ENCODE results near the gene CD46. TPM values are rescaled to one million over a fixed set of nuclear protein-coding genes. Genes with fewer than 3 reads are reported as not detected.
A peak's percentile ranks its signal among the peaks of the same experiment; 100 is the strongest.

The CD46 gene
- total and polyA plus RNA-seq, 2 donors (not counting 1 experiment from before 2014, with no cell fraction given): 38.6 to 173 TPM

DNA sequence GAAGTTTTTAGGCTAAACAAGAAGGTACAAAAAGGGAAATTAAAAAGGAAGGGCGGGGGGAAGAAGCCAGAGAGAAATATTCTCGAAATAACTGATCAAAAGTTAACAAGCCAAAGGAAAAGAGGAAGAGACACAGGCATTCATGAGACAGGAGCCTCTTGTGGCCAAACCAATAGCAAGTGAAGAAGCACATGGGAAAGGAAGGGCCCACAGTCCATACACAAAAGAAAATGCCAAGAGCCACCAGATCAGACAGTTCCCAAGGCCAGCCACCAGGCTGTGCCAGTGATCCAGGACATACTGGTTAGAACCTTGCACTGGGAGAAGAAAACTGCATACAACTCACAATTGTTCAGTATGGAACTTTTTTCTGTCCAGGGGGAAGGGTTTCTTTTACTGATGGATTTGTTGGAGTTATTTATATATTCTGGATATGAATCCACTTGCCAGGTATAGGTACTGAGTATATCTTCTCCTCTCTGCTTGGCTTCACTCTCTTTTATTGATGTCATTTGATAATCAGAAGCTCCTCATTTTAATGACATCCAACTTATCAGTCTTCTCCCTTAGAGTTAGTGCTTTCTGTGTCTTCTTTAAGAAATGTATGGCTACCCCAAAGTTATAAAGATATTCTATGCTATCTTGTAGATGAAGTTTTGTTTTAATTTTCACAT lies 76.8 kb downstream of the CD46 start:
- Histone ChIP-seq H3K9me3 (ENCODE audit: control extremely low read depth in 1 of 3, control insufficient read depth in 2 of 3, insufficient read depth in 1 of 3, low read length in 2 of 3) (no peaks in the 10 kb centered on the region), H3K4me2 (replicated peaks; ENCODE audit: low read depth, low read length, poor library complexity, severe bottlenecking) (peak overlapping the region; percentile 53), H3K27me3 (replicated peaks in 1 of 4; ENCODE audit: control extremely low read depth in 1 of 4, control insufficient read depth in 3 of 4, insufficient read depth in 4 of 4, low read length in 3 of 4) (no peaks in the 10 kb centered on the region), H3K4me1 (ENCODE audit: control insufficient read depth in 2 of 2, insufficient read depth in 2 of 2, low read length in 2 of 2) (peaks cover 72 to 82% of the 10 kb centered on the region in 2 donors), H3K9ac (ENCODE audit: low read length) (no peak overlapping the region), H4K20me1 (ENCODE audit: control insufficient read depth, insufficient read depth, low read length, poor library complexity, severe bottlenecking) (no peaks in the 10 kb centered on the region), H3K27ac (ENCODE audit: low read length in 2 of 2) (peak overlapping the region in 1 of 2 donors; percentile 20), H3K36me3 (replicated peaks in 1 of 2; ENCODE audit: control extremely low read depth in 1 of 2, control insufficient read depth in 1 of 2, extremely low read depth in 1 of 2, insufficient read depth in 2 of 2, low read length in 1 of 2) (peaks cover 0 to 1% of the 10 kb centered on the region in 2 experiments), H3K4me3 (ENCODE audit: control extremely low read depth in 1 of 5, extremely low read depth in 1 of 5, insufficient read depth in 1 of 5, low read depth in 2 of 5, low read length in 4 of 5) (no peak overlapping the region), H3K79me2 (ENCODE audit: control insufficient read depth, insufficient read depth, low read length) (peaks cover 91% of the 10 kb centered on the region), H2AFZ (ENCODE audit: insufficient read depth, low read depth, low read length, poor library complexity, severe bottlenecking) (no peak overlapping the region)
- WGBS (ENCODE audit: insufficient coverage): 0% methylated on average over 1 of the region's 2 CpGs
- ATAC-seq (ENCODE audit: low read depth) (no peak), DNase-seq (peak; percentile 80)
- peaks cover 4% of the 10 kb centered on the region for H3K27me3 Mint-ChIP-seq
- peak overlapping the region; percentile 3 for H3K4me3 Mint-ChIP-seq
- ChIA-PET POLR2A (interaction anchor here (0.6 to 1.0 kb wide), 2 partner anchors 39 to 114 kb away, joined by 3 read pairs; no protein-coding TSS in a partner anchor), CTCF (interaction anchor here (0.6 to 20.3 kb wide), 17 partner anchors 10 to 416 kb away, joined by 3 to 526 read pairs (median 5); partner anchors contain the start of gene PLXNA2)
- peaks cover 92% of the 10 kb centered on the region for H3K4me1 Mint-ChIP-seq
- intact Hi-C loops (cut with micrococcal nuclease): loop anchor here (1.0 kb wide), 3 partner anchors 36 to 135 kb away; no protein-coding TSS in a partner anchor
- peak overlapping the region; percentile 37 for H3K27ac Mint-ChIP-seq
- H3K9me3 Mint-ChIP-seq (ENCODE audit: insufficient read depth): no peaks in the 10 kb centered on the region
- TF ChIP-seq, protein P1, sequence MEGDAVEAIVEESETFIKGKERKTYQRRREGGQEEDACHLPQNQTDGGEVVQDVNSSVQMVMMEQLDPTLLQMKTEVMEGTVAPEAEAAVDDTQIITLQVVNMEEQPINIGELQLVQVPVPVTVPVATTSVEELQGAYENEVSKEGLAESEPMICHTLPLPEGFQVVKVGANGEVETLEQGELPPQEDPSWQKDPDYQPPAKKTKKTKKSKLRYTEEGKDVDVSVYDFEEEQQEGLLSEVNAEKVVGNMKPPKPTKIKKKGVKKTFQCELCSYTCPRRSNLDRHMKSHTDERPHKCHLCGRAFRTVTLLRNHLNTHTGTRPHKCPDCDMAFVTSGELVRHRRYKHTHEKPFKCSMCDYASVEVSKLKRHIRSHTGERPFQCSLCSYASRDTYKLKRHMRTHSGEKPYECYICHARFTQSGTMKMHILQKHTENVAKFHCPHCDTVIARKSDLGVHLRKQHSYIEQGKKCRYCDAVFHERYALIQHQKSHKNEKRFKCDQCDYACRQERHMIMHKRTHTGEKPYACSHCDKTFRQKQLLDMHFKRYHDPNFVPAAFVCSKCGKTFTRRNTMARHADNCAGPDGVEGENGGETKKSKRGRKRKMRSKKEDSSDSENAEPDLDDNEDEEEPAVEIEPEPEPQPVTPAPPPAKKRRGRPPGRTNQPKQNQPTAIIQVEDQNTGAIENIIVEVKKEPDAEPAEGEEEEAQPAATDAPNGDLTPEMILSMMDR (IDR thresholded peaks at IDR 0.05): peak; percentile 85
- TF ChIP-seq EZH2 (IDR thresholded peaks at IDR 0.05; ENCODE audit: borderline replicate concordance, insufficient read depth, low read depth, low read length, poor library complexity, severe bottlenecking): no peak

DNA sequence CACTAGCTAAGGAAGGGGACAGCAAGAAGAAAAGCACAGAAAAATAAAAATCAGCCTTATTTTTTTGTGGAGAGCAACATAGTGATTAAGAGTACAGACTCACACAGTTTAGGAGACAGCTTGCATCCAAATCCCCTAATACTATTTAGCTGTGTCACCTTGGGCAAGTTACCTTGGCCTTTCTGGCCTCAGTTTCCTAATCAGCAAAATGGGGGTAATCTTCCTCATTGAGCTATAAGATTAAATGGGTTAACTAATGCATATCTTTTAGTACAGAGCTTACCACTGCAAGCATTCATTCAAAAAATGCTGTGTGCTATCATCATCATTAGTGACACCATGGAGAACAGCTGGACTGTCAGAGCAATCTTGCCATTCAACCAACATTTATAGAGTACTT lies 77.7 kb downstream of the CD46 start:
- no peak overlapping the region for H2AFZ ChIP-seq (ENCODE audit: insufficient read depth, low read depth, low read length, poor library complexity, severe bottlenecking)
- DNase-seq (no peak), ATAC-seq (ENCODE audit: low read depth) (no peak)
- H3K4me3 Mint-ChIP-seq: no peak overlapping the region
- TF ChIP-seq EZH2 (IDR thresholded peaks at IDR 0.05; ENCODE audit: borderline replicate concordance, insufficient read depth, low read depth, low read length, poor library complexity, severe bottlenecking): no peak
- TF ChIP-seq, protein P1 (IDR thresholded peaks at IDR 0.05): no peak
- intact Hi-C loops (cut with micrococcal nuclease): no loop called here
- peaks cover 91% of the 10 kb centered on the region for H3K4me1 Mint-ChIP-seq
- H3K9me3 Mint-ChIP-seq (ENCODE audit: insufficient read depth): no peaks in the 10 kb centered on the region
- no peak overlapping the region for H3K27ac ChIP-seq (ENCODE audit: low read length in 2 of 2)
- H3K9ac ChIP-seq (ENCODE audit: low read length): no peak overlapping the region
- ChIA-PET CTCF (interaction anchor here (0.8 to 20.3 kb wide), 17 partner anchors 9 to 415 kb away, joined by 3 to 526 read pairs (median 5); partner anchors contain the start of gene PLXNA2), POLR2A (no interaction called here)
- peaks cover 0 to 1% of the 10 kb centered on the region in 2 experiments for H3K36me3 ChIP-seq (replicated peaks in 1 of 2; ENCODE audit: control extremely low read depth in 1 of 2, control insufficient read depth in 1 of 2, extremely low read depth in 1 of 2, insufficient read depth in 2 of 2, low read length in 1 of 2)
- peaks cover 67 to 74% of the 10 kb centered on the region in 2 donors for H3K4me1 ChIP-seq (ENCODE audit: control insufficient read depth in 2 of 2, insufficient read depth in 2 of 2, low read length in 2 of 2)
- no peak overlapping the region for H3K4me2 ChIP-seq (replicated peaks; ENCODE audit: low read depth, low read length, poor library complexity, severe bottlenecking)
- no peaks in the 10 kb centered on the region for H3K27me3 ChIP-seq (replicated peaks in 1 of 4; ENCODE audit: control extremely low read depth in 1 of 4, control insufficient read depth in 3 of 4, insufficient read depth in 4 of 4, low read length in 3 of 4)
- peaks cover 86% of the 10 kb centered on the region for H3K79me2 ChIP-seq (ENCODE audit: control insufficient read depth, insufficient read depth, low read length)
- H3K4me3 ChIP-seq (ENCODE audit: control extremely low read depth in 1 of 5, extremely low read depth in 1 of 5, insufficient read depth in 1 of 5, low read depth in 2 of 5, low read length in 4 of 5): no peak overlapping the region
- H3K9me3 ChIP-seq (ENCODE audit: control extremely low read depth in 1 of 3, control insufficient read depth in 2 of 3, insufficient read depth in 1 of 3, low read length in 2 of 3): no peaks in the 10 kb centered on the region
- no peaks in the 10 kb centered on the region for H4K20me1 ChIP-seq (ENCODE audit: control insufficient read depth, insufficient read depth, low read length, poor library complexity, severe bottlenecking)
- no peak overlapping the region for H3K27ac Mint-ChIP-seq
- H3K27me3 Mint-ChIP-seq: no peaks in the 10 kb centered on the region
